Testis (tissue), 2 donors: ENCODE results near the gene PRKCG.

Experiments used
- POLR2A ChIP-seq: fragments of 450-650 bp; IDR thresholded peaks from one replicate; pipeline ENCODE4 v1.6.1; 2017; ENCODE audit warnings: antibody characterized with exemption, mild to moderate bottlenecking, moderate library complexity
- TF ChIP-seq, protein P1 (sequence below), 3 experiments: fragments of 450-650 bp in 2 of 3; fragments of 200-600 bp in 1 of 3; sonication (generic) in 1 of 3; IDR thresholded peaks; one replicate each; pipeline ENCODE4 v1.5.1; 2016 to 2019; ENCODE audit warnings: antibody characterized with exemption in 3 of 3, mild to moderate bottlenecking in 2 of 3, moderate library complexity in 1 of 3

GRCh38 chr19:53906211-53907192, 24.5 kb downstream of the PRKCG start:
- TF ChIP-seq, protein P1, sequence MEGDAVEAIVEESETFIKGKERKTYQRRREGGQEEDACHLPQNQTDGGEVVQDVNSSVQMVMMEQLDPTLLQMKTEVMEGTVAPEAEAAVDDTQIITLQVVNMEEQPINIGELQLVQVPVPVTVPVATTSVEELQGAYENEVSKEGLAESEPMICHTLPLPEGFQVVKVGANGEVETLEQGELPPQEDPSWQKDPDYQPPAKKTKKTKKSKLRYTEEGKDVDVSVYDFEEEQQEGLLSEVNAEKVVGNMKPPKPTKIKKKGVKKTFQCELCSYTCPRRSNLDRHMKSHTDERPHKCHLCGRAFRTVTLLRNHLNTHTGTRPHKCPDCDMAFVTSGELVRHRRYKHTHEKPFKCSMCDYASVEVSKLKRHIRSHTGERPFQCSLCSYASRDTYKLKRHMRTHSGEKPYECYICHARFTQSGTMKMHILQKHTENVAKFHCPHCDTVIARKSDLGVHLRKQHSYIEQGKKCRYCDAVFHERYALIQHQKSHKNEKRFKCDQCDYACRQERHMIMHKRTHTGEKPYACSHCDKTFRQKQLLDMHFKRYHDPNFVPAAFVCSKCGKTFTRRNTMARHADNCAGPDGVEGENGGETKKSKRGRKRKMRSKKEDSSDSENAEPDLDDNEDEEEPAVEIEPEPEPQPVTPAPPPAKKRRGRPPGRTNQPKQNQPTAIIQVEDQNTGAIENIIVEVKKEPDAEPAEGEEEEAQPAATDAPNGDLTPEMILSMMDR (IDR thresholded peaks at IDR 0.05) = peak; percentile 37 to 88 (median 56)
- no peak for TF ChIP-seq POLR2A
